Stimulated activated CD4-positive, alpha-beta T cell treated with anti-CD3 and anti-CD28 coated beads, TNF-alpha, amount 100 ng/mL, for 48 hours (primary cell): ENCODE results near the gene DAAM1.

Experiments used
- DNase-seq, 3 donors: peaks; one replicate each; pipeline ENCODE4 v3.0.0-alpha.2; 2020; ENCODE audit warnings: low read depth in 3 of 3

DAAM1 gene

DNA sequence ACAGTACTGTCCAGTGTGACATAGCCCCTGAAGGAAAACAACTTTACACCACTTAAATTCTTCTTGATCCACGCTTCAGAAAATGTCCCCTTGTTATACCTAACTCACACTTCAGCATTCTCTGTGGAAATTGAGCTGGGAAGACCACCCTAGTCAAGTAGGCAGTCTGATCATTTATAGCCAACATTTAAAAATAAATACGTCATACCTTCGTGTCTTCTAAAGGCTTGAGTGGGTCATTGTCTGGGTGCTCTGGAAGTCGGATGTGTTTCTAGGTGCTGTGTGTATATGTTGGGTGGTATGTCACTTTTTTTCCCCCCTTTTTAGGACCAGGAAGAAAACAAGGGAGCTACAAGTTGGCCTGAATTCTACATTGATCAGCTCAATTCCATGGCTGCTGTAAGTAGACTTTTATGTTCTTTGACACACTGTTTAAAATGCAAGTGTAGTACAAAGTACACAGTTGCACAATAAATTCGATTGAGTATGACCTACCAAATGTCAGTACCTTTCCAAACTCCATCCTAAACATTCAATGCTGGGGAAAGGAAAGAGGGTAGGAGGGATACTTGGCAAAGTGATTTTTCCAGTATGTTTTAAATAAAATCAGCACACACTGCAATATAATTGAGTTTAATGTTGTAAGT, 126.6 kb downstream of the DAAM1 start:
- no peak for DNase-seq

DNA sequence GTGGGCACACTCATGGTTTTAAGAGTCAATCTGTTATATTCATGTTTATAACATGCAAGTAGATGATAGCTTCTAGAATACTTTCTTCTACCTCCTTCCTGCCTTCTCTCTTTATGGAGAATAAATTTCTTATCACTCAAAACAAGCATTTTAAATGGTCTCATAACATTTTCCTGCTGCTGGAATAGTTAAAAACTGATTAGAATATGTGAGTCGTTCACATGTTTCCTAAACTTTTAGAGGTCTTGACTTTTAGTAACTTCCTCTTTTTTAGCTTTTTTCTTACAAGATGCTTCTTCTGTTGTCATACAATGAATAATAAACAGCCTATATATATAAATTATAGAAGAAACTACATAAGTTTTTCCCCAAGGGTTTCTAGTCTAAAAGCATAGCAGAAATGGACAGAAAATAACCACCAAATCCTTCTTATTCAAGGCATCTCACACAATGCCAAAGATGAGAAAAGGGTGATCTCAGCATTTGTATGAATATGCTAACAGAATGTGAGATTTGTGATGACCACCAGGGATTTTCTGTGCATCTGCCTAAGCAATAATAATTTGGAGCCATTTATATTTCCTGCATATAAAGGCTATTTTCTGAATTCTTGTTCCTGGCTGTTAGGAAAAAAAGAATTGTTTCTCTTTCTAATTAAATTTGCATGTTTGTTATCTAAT, 127.8 kb downstream of the DAAM1 start:
- no peak for DNase-seq

DNA sequence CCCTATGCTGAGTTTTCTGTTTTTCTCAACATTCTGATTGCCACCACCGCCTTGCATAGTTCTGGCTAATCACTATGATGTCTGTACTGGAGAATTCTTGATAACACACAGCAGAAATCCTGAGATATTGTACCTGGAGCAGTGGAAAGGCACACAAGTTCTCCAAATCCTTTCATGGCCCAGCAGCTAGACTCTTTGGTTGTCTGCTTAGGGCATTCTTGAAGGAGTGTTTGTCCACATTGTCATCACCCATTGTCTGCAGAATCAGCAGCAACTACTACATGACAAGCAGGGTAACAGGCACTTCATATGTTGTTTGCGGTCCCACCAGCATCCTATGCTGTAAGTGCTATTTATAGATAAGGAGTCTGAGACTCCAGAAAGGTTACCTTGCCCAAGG, 128.9 kb downstream of the DAAM1 start:
- no peak for DNase-seq

DNA sequence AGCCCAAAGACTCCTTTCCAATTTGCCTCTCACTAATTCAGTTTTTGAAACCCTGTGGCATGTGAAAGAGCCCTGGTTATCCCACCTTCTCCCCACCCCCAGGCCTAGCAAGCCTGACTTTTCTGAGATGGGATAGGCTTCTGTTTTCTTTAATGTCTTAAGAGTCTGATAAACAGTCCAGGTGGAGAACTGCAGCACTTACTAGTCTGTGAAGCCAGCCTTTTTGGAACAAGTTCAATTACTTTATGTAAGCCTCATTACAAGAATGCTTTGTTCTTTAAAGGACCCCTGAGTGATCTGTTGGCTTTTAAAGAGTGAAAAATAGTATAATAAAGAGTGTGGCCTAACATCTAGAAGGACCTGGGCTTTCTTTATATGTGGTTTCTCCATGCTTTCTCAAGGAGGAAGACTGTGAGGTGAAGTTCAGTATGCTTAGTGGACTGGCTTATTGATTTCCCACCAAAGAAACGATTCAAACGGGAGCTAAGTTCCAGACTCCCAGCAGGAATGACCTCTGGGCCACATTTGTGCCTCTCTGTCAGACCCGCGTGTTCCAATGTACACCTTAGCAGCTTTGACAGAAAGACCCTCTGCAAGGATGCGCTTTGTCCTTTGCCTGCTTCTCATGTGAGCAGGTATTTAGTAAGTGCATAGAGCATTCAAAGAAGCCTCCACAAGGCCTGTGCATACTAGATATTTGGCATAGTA, 129.5 kb downstream of the DAAM1 start:
- DNase-seq = no peak

DNA sequence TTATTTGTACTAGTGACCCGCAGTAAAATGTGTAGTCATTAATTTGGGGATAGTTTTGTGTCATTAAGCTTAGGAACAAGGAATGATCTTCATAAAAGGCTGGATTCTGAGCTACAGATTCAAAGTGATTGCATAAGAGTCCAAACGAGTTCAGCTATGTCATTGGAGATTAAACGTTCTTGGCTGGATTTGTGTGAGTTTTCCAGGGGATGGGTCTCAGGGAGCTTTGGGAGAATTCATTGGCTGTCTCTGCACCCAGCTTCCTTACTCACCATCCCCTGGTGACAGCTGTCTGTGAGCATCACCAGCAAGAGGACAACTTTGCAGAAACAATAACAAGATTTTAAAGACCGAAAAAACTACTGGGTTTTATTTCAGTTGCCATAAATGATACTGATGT, 130.4 kb downstream of the DAAM1 start:
- no peak for DNase-seq

DNA sequence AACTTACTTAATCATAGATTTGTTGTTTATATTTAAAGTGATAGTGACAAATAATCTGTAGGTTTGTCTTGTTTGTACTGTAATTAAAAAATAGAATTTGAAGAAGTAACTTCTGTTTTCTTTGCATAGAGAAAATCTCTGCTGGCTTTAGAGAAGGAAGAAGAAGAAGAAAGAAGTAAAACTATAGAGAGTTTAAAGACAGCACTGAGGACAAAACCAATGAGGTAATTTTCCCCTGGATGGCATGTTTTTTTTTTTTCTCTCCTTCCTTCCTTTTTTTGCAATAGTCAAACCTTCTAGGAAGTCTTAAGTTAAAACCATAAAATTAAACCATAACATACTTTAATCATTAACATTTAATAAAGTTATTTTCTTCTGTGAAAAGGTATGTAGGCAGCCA, 131.9 kb downstream of the DAAM1 start:
- DNase-seq = no peak

DNA sequence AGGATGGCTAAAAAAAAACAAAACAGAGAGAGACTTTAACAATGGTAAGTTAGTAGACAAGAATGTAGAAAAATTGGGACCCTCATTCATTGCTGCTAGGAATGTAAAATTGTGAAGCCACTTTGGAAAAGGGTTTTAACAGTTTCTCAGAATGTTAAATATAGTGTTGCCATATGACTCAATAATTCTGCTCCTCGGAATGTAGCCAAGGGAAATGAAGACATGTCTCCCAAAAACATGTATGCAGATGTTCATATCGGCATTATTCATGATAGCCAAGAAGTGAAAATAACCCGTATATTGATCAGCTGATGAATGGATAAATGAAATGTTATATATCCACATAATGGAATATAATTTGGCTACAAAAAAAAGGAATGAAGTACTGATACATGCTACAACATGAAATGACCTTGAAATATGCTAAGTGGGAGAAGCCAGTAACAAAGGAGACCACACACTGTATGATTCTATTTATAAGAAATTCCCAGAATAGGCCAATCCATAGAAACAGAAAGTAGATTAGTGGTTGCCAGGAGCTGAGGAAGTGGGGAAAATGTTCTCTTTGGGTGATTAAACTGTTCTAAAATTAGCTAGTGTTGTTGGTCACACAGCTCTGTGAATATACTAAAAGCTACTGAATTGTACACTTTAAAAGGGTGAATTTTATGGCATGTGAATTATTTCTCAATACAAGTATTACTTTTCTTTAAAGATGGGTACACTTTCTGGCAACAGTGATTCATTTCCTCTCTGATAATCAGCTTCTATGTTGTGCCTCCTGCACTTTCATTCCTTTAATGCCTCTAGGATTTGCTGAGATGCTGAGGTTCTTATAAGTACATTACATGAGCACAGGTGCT, 132.5 kb downstream of the DAAM1 start:
- no peak for DNase-seq

DNA sequence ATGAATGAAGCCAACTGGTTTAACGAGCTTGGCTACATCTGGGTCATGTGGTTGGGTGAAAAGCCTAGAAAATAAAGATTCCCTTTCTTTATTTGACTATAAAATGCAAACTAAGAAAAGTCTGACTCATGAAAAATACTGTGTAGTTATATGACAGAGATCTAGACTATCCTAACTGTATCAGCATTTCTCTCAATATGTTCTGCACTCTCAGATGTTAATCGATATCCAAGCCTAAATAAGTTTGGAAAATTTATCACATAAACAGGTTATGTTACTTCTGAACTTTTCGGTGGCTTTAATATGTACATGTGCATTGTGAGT, 133.1 kb downstream of the DAAM1 start:
- no peak for DNase-seq

DNA sequence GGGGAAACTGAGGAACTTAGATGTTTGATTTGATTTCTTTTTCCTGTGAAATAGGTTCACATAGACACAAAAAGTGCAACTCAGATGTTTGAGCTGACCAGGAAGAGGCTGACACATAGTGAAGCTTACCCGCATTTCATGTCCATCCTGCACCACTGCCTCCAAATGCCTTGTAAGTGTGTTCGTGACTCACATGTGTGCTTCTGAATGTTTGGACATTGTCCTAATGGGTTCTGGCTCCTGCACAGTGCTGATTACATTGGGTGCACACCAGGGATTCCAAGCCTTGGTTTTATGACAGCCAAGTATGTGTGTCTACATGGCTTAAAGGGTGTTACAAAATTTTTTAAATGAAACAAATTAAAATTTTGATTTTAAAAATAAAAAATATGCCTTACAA, 137.4 kb downstream of the DAAM1 start:
- DNase-seq = no peak

DNA sequence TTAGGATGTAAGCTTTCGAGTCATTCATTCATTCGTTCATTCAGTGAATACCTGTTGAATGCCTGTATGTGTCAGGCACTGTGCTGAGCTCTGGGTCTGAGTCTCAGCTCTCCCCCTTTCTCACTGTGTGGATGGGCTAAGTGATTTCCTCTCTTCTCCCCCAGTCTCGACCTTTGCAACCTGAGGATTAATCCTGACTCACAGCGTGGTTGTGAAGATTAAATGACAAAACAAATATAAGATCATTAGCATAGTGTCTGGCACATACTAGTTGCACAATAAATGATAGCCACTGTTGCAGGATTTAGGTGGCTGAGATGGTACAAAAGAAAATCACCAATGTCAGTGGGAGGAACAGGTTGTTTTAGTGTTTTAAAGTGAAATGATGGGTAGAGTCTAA, 140.0 kb downstream of the DAAM1 start:
- DNase-seq = no peak

DNA sequence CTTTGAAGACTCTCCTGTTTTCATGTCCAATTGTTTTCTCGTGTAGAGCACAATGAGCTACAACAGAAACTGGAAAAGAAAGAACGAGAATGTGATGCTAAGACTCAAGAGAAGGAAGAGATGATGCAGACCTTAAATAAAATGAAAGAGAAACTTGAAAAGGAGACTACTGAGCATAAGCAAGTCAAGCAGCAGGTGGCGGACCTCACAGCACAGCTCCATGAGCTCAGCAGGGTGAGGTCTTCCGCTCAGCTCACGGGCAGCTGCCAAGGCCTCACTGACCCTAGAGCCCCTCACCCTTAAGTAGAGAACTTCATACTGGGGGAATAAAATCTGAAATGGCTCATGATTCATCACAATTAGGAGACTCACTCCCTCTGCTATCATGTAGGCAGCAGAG, 142.0 kb downstream of the DAAM1 start:
- DNase-seq = no peak

DNA sequence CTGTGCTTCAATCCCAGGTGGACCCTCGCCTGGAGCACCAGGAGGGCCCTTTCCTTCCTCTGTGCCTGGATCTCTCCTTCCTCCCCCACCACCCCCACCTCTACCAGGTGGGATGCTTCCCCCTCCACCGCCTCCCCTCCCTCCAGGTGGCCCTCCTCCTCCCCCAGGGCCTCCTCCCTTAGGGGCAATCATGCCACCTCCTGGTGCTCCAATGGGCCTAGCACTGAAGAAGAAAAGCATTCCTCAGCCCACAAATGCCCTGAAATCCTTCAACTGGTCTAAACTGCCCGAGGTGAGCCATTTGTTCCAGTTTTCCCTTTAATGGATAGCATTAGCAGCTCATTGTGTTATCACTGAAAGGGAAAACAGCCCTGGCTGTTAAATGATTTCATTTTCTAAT, 142.8 kb downstream of the DAAM1 start:
- no peak for DNase-seq

DNA sequence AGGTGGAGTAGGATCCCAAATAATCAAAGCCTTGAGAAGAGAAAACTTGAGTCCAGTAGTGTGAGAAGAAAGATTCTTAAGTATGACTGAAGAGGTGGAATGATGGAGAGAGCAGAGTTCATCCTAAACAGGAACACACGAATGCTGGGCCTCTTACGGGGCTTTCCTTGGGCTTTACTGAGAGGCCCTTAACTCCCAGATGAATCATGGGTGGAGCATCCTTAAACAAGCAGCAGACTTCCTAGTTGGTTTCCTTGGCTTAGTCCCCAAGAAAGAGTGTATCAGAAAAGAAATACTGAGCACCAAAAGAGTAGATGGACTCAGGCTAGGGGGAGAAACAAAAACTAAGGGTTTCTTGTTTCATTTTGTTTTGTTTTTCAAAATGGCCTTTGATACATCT, 144.3 kb downstream of the DAAM1 start:
- DNase-seq = no peak

DNA sequence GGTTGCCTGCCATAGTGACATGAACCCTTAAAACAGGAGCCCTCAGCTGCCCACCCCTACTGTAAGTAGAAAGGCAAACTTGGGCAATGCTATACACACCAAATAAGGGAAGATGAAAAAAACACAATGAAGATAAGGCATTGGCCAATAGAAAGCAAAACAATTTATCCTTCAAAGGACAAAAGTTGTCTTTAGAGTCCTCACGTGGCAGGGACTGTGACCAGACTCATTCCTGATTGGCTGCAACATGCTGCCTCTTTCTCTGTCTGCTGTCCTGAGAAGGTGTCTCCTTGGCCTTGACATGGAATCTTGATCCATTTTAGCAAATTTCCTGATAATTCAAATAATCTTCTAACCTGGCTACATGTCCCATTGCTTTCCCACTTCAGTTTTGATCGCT, 144.8 kb downstream of the DAAM1 start:
- no peak for DNase-seq

DNA sequence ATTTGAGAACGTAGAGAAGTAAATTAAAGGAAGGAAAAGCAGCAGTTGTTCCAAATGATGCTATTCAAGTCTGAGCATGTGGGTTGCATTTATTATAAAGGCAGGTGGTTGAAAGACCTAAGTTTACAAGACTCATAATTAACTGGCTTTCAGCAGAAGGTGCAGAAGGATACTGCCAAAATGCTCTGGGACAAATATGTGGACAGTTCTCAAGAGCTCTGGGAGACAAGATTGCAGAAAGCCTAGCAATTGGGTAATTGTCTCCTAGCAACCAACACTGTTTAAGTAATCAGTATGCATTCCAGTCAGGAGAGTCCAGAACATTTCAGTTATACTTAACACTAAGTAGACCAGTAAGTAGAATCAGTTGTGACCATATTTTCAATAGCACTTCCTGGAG, 145.2 kb downstream of the DAAM1 start:
- no peak for DNase-seq

DNA sequence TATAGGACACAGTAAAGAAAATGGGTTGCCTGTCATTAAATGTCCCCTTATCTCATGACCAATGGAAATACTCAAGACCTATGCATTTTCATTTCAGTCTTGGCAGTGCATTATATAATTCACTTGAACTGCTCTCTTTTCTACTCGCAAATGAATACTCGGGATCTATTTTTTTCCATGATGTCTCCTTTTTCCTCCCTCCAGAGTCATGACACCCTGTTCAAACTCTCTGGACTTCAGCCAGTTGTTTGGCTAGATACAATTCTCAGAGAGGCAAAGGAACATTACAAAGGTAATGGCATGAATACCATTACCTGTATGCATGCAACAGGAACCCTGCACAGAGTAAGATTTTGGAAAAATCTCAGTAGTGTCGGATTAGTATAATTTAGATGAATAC, 145.8 kb downstream of the DAAM1 start:
- DNase-seq = no peak

DNA sequence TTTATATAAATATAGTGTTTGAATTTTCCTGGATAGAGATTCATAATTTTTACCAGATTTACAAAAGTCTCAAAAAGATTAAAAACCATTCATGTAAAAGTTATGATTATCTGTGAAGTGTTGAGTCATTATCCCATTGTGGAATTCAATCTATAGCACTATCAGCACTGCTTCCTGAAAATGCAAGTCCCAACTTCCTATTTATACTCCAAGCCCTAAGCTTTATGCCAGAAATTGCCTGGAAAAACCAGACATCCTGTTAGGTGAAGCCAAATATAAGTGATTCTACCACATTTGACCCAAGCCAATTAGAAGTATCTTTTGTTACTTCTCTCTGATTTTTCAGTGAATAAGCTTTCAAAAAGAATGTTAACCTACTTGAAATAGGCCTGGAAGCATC, 147.6 kb downstream of the DAAM1 start:
- no peak for DNase-seq

DNA sequence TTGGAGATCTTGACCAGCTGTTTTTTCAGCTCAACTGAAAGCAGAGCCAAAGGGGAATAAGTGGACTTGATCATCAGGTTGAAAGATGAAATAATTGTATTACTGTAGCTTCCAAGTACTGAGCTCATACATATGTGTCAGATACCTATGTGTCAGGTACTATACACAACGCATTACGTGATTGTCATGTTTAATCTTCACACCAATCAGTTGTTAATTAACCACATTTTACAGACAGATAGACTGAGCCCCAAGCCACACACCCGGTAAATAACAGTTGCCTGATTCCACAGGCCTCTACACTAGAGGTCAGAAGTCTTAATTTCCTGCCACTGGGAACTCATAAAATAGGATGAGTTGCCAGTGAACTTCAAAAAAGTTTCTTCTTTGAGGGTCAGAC, 148.2 kb downstream of the DAAM1 start:
- no peak for DNase-seq

DNA sequence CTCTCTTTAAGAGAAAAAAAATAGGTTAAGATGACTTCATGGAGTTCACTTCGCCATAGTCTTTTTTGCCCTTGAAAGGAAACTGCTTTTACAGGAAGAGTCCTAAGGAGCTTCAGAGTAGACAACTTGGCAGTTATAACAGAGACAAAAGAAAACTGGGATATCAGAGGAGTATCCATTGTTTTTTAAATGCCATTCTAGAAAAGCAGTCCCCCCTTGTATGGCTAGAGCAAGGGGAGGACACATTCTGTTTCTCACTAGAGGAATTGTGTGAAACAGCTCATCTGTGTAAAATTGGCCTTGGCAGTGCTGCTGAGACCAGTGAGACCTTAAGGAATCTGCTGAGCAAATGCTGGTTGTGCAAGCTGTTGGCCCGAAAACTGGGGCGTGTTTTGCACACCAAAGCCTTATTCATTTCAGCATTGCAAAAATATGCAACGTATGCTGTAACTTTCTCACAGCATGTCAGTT, 148.7 kb downstream of the DAAM1 start:
- no peak for DNase-seq

DNA sequence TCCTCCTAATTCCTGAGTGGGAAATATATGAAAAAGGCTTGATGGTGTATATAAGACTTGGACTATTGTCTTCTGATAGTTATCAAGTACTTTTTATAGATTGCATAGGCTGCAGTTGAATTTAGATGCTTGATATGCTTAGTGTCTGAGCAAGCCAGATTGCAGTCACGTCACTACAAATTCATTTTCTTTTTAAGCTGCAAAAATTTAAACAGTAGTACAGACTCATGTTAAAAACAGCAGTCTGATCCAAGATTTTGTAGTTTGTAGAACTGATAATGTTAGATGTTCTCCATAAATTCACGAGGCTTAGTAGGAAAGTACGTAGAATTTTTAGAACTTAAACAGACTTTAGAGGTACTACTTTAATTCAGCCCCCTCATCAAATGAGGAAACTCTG, 150.3 kb downstream of the DAAM1 start:
- DNase-seq = no peak

DNA sequence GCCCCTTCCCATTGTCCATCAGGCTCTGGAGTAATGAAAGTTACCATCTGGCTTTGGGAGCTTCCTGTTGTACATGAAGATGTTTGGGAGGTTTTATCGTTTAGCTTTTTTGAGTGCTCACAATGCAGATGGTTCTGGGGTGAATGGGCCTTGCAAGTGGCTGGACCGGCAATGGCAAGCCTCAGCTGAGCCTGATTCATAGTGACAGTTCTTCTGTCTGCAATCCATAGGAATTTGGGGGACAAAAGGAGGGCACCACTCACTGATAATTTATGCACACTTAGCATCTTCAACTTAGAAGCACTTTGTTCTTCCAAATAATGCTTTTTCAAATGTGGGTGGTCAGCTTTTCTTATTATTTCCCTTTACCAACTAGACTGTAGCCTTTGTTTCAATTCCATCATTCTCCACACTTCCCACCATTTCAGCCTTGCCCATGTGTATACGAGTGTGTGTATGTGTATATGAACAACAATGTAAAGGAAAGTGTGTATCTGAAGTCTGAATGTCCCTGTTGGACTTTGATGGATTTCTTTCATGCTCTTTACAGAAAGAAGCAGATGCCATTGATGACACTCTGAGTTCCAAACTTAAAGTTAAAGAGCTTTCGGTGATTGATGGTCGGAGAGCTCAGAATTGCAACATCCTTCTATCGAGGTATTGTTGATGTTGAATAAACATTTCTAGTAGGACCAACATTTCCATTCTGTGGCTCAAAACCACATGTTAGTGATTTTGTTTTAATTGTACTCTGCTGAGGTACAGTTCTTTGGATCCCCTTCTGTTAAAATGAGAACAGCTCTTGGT, 151.3 kb downstream of the DAAM1 start:
- DNase-seq = no peak
